Anterior cingulate cortex (tissue), 58 donors: Measurements from ENCODE around the gene SLC2A6.

ENCODE experiments used
- DNase-seq, 58 donors: peaks; one replicate each; lab custom pipeline; 2025; lab: John Stamatoyannopoulos, UW

SLC2A6 gene

GRCh38 chr9:133499132-133499891 is 20.4 kb upstream of the SLC2A6 start:
- no peak for DNase-seq

GRCh38 chr9:133496861-133497842 is 18.3 kb upstream of the SLC2A6 start:
- DNase-seq: no peak

GRCh38 chr9:133495327-133496293 is 16.7 kb upstream of the SLC2A6 start:
- DNase-seq: no peak

- no peak for DNase-seq
These were observed 15.9 kb upstream of the SLC2A6 start for GRCh38 chr9:133494636-133495326.

GRCh38 chr9:133493845-133494540 is 15.1 kb upstream of the SLC2A6 start:
- no peak for DNase-seq

- no peak for DNase-seq
These were observed 14.5 kb upstream of the SLC2A6 start for GRCh38 chr9:133493428-133493827.

GRCh38 chr9:133492061-133493021 is 13.4 kb upstream of the SLC2A6 start:
- no peak for DNase-seq

- no peak for DNase-seq
These were observed 12.7 kb upstream of the SLC2A6 start for GRCh38 chr9:133491656-133491925.

- no peak for DNase-seq
These were observed 12.2 kb upstream of the SLC2A6 start for GRCh38 chr9:133490865-133491655.

- DNase-seq: no peak
These were observed 11.3 kb upstream of the SLC2A6 start for GRCh38 chr9:133490201-133490681.

GRCh38 chr9:133489253-133490190 is 10.6 kb upstream of the SLC2A6 start:
- no peak for DNase-seq

- DNase-seq: no peak
These were observed 9.9 kb upstream of the SLC2A6 start for GRCh38 chr9:133488686-133489252.

- no peak for DNase-seq
These were observed 8.4 kb upstream of the SLC2A6 start for GRCh38 chr9:133487331-133487725.

GRCh38 chr9:133485531-133486260 is 6.8 kb upstream of the SLC2A6 start:
- DNase-seq: no peak
